Germinal center (tissue), 1 donor: ENCODE data around the gene REL.
"Not testable (repeated sequence)": the region's sequence is repeated elsewhere in the genome, so short reads cannot be mapped to it uniquely, and the experiment has no call there.

ENCODE experiments used
- DNase-seq: peaks from one replicate; pipeline ENCODE4 v3.0.0; 2012; ENCODE audit warnings: mixed read lengths, low spot score

The REL gene

DNA sequence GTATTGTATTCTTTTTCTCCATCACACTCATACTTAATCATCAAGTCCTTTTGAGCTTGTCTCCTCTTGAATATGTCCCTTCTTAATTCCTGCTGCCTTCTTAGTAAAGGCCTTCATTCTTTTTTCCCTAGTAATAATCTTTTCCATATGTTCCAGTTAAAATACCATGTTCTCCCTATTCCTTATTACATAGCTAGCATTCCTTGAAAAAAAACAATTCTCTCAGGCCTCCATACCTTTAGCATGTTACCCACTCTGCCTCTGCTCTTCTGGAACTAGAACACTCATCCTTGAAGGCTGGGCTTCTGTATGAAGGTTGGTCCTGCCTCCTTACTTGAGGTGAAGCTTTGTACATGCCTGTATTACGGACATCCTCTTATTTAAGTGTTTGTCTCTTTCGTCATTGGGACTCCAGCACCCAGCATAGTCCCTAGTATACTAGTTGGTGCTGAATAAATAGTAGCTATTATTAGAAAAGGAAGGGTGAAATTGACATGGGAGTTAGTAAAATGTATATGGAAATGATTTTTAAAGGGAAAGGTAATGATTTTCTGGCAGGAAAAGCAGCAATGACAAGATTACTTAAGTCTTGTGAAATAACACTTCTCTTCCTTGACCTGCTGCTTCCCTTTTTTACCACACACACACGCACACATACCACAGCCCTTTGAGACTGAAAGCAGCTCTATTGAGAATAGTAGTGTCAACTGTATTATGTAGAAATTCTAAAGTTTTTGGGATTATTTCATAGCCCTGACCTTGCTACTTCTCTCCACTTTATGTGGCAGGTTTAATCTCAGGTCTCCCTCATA is 45.6 kb downstream of the REL start:
- no peak for DNase-seq

DNA sequence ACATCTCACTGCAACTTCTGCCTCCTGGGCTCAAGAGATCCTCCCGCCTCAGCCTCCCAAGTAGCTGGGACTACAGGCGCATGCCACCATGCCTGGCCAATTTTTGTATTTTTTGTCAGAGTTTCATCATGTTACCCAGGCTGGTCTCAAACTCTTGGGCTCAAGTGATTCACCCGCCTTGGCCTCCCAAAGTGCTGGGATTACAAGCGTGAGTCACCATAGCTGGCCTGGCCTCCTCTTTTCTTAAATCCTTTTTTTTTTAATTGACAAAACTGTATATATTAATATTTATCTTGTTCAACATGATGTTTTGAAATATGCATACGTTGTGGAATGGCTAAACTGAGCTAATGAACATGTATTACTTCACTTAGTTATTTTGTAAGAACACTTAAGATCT is 50.7 kb downstream of the REL start:
- not testable (repeated sequence) for DNase-seq

DNA sequence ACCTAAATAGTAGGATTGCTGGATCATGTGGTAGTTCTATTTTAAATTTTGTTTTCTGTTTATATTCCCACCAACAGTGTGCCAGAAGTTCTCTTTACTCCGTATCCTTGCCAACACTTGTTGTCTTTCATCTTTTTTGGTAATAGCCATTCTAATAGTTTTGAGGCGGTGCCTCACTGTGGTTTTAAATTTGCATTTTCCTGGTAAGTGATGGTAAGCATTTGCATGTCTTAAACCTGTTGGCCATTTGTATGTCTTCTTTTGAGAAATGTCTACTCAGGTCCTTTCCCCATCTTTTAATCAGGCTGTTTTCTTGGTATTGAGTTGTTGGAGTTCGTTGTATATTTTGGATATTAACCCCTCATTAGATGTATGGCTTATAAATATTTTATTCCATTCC is 51.6 kb downstream of the REL start:
- no peak for DNase-seq

DNA sequence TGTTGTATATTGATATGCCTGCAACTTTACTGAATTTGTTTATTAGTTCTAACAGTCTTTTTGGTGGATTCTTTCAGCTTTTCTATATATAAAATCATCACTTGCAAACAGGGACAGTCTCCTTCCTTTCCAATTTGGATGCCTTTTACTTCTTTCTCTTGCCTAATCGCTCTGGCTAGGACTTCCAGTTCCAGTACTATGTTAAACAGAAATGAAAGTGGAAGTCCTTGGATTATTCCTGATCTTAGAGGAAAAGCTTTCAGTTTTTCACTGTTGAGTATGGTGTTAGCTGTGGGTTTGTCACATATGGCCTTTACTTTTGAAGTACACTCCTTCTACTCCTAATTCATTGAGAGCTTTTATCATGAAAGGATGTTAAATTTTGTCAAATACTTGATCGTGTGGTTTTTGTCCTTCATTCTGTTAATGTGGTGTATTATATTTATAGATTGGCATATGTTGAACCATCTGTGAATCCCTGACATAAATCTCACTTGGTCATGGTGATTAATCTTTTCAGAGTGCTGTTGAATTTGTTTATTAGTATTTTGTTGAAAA is 52.9 kb downstream of the REL start:
- no peak for DNase-seq

DNA sequence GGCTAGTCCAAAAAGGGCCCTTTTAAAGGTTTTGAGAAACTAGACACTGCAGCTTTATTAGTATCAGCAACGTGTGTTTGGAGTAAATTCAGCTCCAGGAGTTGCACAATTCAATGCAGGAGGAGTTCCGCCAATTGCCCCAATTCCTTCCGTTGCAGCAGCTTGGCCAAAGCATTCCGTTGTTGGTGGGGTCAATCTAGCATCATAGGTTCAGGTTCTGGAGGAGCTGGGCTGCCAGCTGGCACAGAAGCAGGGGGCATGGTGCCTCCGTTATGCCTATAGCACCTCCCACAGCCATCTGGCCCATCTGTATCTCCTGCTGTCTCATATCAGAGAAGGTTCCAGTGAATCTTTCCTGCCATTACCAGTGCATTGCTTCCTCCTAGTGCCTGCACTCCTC is 55.4 kb downstream of the REL start:
- DNase-seq: no peak

DNA sequence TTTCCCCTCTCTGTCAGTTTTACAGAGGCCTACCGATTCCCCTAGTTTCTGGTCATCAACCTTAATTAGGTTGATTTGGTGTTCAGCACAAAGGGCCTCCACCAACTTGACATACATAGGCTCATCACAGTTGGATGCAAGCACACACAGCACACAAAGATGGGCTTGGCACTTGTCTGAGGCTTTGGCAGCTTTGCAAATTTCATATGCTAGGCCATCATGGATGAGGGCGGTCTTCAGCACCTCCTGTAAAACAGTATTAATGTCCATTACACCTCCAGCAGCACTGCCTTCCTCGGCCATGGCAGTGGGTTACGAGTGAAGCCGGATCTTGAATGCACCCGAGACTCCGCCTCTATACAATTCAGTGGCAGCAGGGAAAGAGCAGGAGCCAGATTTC is 56.9 kb downstream of the REL start:
- no peak for DNase-seq

DNA sequence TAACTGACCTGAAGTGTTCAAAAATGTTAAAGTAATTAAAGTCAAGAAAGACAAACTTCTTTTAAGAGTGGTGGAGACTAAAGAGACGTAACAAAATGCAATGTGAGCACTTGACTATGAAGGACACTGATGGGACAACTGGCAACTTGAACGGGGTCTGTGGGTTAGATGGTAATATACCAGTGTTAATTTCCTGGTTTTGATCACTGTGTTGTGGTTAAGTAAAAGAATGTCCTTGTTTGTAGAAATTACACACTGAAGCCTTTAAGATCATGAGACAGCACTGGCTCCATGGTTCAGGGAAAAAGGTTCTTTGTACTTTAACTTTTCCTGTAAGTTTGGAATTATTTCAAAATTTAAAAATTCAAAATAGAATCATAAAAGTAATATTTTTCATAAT is 58.2 kb downstream of the REL start:
- no peak for DNase-seq

DNA sequence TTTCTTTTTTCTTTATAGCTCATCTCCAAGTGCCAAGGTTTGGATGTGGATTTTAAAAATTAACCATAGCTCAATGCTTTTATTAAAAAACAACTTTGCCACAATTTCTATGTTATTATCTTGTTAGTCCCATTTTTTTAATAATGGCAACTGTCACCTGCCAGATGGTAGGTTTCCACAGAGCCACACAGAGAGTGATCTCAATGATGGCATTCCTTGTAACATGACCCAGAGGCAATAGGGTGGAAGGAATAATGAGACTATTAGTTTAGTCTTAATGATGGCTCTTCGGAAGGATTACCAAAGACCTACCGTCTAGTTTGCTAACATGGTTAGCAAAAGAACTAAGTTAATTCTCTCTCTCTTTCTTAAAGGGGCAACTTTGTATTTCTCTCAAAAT is 64.0 kb downstream of the REL start:
- no peak for DNase-seq

DNA sequence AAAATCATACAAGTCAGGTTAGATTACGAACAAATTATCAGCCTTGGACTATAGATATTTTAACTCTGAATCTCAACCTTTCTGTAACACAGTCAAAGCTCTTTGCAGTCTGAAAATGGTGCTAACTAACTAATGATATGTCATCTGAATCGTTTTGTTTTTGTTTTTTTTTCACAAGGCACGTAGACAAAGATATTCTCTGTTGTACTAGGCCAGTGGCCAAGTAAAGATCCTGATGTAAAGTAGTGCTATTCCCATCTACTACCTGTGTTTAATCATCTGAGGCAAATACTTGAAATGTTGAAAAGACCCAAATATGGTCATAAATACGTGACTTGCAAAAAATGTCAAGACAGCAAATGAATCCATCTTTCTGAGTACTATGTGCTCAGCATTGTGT is 65.7 kb downstream of the REL start:
- no peak for DNase-seq

DNA sequence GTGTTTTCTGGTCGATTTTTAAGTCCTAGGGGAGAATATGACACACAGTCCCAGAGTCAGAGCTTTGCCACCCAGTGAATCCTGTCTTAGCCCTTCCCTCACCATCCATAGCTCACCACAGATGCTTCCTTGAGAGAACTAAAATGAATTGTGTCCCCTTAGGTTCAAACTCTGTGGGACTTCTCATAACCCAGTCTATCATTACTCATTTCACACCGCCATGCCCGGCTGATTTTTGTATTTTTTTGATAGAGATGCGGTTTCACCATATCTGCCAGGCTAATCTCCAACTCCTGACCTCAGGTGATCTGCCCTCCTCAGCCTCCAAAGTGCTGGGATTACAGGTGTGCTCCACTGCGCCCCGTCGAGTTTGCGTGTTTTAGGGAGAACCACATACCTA is 66.8 kb downstream of the REL start:
- no peak for DNase-seq

DNA sequence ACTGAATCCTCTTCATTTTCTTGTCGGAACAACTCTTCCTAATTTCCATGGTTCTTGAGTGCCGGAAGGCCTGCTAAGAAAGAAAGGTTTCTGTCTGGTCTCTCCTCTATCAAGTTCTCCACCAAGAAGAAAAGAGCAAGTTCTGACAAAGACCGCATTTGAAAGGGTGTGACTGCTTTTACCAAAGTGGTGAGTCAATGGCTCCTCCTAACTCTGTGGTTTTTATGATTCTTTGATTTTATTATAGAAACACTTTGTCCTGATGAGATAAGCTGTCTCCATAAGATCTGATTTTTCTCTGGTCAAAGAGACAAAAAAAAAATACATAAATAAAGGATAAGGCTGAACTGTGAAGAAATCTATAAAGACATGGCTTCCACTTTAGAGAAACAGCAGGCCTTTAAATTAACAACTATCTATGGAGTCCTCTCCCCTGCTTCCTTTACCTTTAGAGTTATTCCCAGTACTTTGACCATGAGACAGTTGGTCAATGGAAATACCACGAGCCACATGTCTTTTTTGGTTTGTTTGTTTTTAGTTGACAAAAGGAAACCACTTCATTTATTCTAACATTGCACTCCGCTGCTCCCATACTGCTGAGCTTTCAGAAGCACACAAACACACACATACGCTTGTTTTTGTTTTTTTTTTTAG is 67.7 kb downstream of the REL start:
- no peak for DNase-seq

DNA sequence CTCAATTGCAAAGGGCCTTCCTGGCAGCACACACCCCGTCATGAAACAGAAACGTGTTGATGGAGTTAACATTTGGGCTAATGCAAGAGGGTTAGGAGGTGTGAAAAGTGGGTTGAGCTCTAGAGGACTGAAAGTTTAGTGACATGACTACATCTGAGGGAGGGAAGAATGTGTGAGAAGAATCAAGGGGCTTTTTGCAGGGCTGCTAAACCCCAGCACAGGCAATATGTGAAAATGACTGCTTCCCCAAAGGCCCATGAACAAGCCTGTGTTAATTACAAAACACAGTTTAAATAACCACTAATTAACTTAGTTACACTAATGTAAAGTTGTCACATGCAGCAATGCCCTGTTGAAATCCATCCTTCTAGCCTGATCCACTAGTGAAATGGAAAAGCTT is 72.8 kb downstream of the REL start:
- no peak for DNase-seq

DNA sequence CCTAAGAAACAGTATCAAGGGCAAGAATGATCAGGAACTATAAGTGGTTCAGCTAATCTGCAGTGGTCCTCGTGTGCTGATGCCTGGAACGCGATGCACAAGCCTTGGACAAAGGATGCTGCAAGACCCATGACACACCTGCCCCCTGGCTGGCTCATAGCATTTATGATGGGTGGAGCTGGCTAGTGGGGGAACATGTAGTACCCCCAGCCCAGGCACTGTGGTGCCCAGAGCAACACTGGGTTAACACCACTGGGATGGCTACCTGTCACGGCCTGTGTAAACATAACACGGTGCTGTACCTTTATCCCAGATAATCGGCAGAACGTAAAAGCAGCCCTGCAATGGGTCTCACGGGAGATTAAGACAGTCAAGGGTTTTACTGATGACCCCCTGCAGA is 75.8 kb downstream of the REL start:
- no peak for DNase-seq

DNA sequence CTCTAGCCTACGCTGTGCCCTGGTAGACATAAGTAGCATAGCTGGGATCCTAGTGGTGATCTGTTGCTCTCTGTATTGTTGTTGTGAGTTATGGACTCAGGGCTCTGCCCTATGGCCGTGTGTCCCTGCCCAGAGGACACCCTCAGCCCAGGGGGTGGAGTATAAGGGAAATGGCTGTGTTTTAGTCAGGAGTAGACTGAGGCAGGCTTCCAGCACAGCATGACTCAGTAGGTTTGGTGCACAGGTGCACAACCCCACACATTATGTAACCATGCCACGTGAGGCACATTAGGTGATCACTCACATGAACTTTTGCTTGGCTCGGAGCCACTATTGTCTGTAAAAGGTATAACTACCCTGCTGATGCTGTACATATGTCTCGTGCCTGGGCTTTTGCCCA is 76.3 kb downstream of the REL start:
- no peak for DNase-seq

DNA sequence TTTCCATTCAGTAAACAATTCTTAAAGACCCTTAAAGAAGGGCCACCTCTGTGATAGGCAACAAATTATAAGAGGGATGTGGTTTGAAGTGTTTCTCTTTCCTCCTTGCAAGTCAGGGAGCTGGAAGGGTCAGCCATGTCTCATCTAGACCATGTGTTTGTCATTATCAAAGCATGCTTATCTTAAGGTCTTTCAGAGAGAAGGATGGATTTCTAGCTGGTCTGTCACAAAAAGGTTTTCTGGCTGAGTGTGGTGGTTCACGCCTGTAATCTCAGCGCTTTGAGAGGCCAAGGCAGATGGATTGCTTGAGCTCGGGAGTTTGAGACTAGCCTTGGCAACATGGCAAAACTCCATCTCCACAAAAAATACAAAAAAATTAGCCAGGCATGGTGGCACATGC is 77.0 kb downstream of the REL start:
- no peak for DNase-seq

DNA sequence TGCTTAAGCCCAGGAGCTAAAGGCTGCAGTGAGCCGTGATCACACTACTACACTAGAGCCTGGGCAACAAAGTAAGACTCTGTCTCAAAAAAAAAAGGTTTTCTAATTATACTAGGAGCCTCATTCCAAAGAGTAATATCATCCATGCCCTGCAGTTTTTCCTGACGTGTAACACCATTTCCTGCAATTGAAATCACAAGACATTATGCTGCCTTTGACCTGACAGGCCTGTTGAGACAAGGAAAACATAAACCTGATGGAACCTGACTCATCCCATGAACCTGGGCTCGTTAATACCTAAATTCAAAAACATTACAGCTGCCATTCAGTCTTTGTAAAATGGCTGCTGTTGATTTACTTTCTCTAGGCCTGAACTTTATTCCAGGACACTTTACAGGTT is 77.4 kb downstream of the REL start:
- DNase-seq: no peak

DNA sequence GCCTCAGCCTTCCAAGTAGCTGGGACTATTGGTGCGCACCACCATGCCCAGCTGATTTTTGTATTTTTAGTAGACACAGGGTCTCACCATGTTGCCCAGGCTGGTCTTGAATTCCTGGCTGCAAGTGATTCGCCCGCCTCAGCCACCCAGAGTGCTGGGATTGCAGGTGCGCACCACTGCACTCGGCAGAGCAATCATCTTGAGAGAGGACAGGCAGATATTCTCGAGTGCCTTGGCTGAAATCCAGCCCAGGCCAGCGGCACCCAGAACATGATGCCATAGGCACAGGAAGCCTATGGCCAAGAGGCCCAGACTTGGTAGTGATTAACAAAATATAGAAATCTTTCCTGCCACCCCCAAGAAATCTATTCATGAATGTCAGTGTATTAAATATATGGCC is 78.1 kb downstream of the REL start:
- no peak for DNase-seq

DNA sequence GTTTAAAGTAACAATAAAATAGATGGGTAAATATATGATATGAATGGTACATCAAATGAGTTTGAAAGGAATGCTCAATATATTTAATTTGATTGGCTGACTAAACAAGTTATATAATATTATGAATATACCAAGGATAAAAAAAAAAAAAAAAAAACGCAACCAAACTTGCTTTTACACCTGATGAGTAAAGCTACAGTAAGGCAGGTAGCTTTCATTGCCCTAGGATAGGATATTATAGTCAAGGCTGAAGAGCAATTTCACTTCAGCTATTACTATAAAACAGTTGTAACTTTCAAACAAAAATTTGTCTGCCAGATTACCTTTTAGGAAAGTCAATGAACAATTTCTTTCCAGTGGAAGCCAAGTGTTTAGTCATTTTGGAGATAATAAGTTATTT is 79.3 kb downstream of the REL start:
- DNase-seq: no peak

DNA sequence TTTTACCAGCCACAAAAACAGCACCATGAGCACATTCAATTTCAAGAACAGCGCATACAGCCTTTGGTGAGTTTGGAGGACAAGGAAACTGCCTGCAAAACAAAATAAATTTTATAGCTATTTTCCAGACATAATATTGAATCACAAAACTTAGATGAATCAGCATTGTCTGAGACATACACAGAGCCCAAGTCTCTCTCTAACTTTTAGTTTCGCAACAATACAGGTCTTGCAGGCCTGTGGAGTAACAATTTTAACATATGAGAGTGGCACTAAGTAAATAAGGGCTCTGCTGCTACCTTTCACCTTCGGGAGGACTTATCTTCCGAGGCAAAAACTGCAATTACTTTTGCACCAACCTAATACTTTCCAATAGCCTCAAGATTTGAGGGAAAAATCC is 80.1 kb downstream of the REL start:
- DNase-seq: no peak

DNA sequence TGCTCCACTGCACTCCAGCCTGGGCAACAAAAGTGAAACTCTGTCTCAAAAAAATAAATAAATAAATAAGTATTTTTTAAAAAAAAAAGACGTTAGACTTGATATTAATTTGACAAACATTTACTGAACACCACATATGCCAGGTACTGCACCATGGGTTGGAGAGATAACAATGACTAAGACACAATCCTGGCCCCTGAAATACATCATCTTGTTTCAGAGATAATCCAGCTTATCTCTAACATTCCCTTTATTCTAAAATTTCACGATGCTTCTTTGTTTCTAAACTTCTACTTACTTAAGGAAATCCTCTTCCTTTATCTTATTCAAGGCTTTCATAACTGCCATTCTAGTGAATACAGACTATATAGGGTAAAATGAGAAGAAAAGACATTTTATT is 81.2 kb downstream of the REL start:
- DNase-seq: no peak

DNA sequence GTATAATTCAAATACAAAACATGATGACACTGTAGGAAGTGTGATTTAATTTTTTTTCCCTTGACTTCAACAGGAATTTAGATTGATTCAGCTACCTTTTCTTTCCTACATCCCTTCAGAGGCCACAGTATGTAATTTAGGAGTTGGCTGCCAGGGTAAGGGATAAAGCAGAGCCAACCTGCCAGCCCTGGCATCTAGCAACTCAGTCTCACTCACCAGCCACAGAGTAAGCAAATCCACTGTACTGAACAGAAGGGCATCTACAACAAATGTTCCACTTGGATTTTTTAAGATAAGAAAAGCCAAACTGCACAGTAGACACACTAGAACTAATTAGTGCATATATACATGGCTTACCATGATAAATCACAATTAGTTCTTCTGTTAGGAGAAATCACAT is 81.8 kb downstream of the REL start:
- DNase-seq: no peak

DNA sequence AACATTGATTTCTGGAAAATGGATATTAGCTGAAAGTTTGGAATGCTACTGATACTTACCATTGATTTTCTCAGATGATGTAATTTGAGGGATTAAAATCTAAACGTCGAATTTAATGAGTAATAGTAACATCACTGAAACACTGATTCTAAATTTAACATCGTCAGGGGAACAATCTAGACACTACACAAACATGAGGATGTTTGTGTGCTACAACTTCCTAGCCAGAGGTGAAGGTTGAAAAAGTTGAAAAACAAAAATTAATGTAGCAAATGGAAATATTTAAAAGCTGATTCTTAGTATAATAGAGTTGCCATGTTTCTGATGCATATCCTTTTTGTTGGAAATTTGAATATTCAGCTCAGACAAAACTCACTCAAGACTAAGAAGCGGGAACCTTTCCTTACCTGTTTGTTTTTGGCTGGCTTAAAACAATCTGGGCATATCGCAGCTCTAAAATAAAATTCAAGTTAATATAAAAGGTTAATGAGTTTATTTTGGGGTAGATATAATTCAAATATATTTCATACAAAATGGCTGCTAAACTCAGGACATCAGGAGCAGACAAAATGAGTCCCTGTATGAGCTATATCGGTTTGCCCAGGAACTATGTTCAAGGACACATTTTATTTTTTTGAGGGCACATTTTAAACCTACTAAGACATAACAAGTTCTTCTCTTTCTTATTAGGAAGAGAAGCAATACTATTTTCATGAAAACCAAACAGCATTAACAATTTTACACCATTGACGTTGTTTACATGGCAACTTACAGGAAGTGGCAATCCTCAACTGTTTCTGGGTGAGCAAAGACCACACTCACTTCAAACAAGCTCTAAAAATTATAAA is 83.5 kb downstream of the REL start:
- DNase-seq: no peak

DNA sequence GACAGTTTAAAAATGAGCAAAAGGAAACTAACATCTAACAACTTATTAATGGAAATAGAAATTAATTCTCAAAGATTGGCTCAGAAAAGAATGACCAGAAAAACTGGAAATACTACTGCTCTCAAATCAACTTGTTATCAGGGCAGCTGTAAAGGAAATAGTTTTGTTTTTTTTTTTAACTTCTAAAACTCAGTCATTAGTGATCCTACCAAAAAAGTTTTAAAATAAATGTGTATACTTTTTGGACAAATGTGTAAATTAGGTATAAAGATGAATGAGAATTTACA is 84.1 kb downstream of the REL start:
- no peak for DNase-seq
